ENCODE data around the gene OR4F15. TPM values are rescaled to one million over a fixed set of nuclear protein-coding genes. Genes with fewer than 3 reads are reported as not detected.

OR4F15 gene
- total and polyA plus RNA-seq, 2 donors (not counting 1 experiment from before 2014, with no cell fraction given) = not detected

DNA sequence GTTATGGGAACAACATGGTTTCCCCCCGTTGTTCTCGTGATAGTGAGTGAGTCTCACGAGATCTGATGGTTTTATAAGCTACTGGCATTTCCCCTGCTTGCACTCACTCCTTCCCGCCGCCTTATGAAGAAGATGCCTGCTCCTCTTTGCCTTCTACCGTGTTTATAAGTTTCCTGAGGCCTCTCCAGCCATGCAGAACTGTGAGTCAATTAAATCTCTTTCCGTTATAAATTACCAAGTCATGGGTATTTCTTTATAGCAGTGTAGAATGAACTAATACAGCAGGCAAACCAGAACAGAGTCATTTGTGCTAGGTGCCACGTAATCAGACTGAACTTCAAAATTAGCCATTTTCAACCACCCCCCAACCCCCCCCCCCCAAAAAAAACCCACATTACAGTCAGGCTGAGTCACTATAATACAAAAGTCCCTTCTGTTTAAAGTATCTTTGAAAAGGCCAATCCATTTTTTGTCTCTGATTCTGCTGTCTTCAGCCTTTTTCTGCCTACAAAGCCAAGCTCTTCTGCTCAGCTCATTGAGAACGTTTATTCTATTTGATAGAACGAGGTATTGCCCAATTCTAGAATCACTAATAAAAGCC is 4.6 kb upstream of the OR4F15 start:
- Histone ChIP-seq H3K4me1 (ENCODE audit: control insufficient read depth in 2 of 2, insufficient read depth in 2 of 2, low read length in 2 of 2) (no peaks in the 10 kb centered on the region), H3K4me3 (ENCODE audit: control extremely low read depth in 1 of 5, extremely low read depth in 1 of 5, insufficient read depth in 1 of 5, low read depth in 2 of 5, low read length in 4 of 5) (no peak overlapping the region), H2AFZ (ENCODE audit: insufficient read depth, low read depth, low read length, poor library complexity, severe bottlenecking) (no peak overlapping the region), H3K79me2 (ENCODE audit: control insufficient read depth, insufficient read depth, low read length) (no peaks in the 10 kb centered on the region), H3K27me3 (replicated peaks in 1 of 4; ENCODE audit: control extremely low read depth in 1 of 4, control insufficient read depth in 3 of 4, insufficient read depth in 4 of 4, low read length in 3 of 4) (peaks cover 0 to 3% (median 0%) of the 10 kb centered on the region in 4 experiments), H3K9ac (ENCODE audit: low read length) (no peak overlapping the region), H3K27ac (ENCODE audit: low read length in 2 of 2) (no peak overlapping the region), H3K36me3 (replicated peaks in 1 of 2; ENCODE audit: control extremely low read depth in 1 of 2, control insufficient read depth in 1 of 2, extremely low read depth in 1 of 2, insufficient read depth in 2 of 2, low read length in 1 of 2) (no peaks in the 10 kb centered on the region), H3K4me2 (replicated peaks; ENCODE audit: low read depth, low read length, poor library complexity, severe bottlenecking) (no peak overlapping the region), H3K9me3 (ENCODE audit: control extremely low read depth in 1 of 3, control insufficient read depth in 2 of 3, insufficient read depth in 1 of 3, low read length in 2 of 3) (no peaks in the 10 kb centered on the region), H4K20me1 (ENCODE audit: control insufficient read depth, insufficient read depth, low read length, poor library complexity, severe bottlenecking) (no peaks in the 10 kb centered on the region)
- ATAC-seq (ENCODE audit: low read depth) (no peak), DNase-seq (no peak)
- Mint-ChIP-seq H3K27me3 (peaks cover 32% of the 10 kb centered on the region), H3K4me3 (no peak overlapping the region), H3K9me3 (ENCODE audit: insufficient read depth) (no peaks in the 10 kb centered on the region), H3K27ac (no peak overlapping the region), H3K4me1 (no peaks in the 10 kb centered on the region)
- POLR2A ChIA-PET = no interaction called here
- CTCF ChIA-PET = no interaction called here
- no peak for TF ChIP-seq EZH2 (IDR thresholded peaks at IDR 0.05; ENCODE audit: borderline replicate concordance, insufficient read depth, low read depth, low read length, poor library complexity, severe bottlenecking)
- intact Hi-C loops (cut with micrococcal nuclease) = no loop called here
- 63% methylated on average over 5 of the region's 10 CpGs for WGBS (ENCODE audit: insufficient coverage)

DNA sequence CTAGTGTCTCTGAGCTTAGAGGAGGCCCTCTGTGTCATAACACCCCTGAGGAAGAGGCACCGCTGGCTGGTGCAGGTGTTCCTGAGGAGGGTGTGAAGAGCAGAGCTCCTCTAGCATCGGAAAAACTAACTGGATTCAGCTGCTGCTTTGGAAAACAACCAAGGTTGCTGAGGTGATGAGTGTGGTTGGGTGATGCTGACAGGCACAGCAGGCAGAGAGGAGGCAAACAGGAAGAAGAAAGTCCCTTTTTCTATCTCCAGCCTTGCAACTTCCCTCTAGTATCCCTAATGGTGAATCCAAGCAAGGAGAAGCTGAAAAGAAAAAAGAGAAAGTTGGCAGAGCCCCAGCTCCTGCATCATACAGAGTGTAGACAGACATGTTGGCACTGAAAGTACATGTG is 3.8 kb upstream of the OR4F15 start:
- ChIA-PET CTCF (no interaction called here), POLR2A (no interaction called here)
- DNase-seq (no peak), ATAC-seq (ENCODE audit: low read depth) (no peak)
- Histone ChIP-seq H2AFZ (ENCODE audit: insufficient read depth, low read depth, low read length, poor library complexity, severe bottlenecking) (no peak overlapping the region), H3K9me3 (ENCODE audit: control extremely low read depth in 1 of 3, control insufficient read depth in 2 of 3, insufficient read depth in 1 of 3, low read length in 2 of 3) (no peaks in the 10 kb centered on the region), H3K27ac (ENCODE audit: low read length in 2 of 2) (no peak overlapping the region), H3K36me3 (replicated peaks in 1 of 2; ENCODE audit: control extremely low read depth in 1 of 2, control insufficient read depth in 1 of 2, extremely low read depth in 1 of 2, insufficient read depth in 2 of 2, low read length in 1 of 2) (no peaks in the 10 kb centered on the region), H3K4me3 (ENCODE audit: control extremely low read depth in 1 of 5, extremely low read depth in 1 of 5, insufficient read depth in 1 of 5, low read depth in 2 of 5, low read length in 4 of 5) (no peak overlapping the region), H3K79me2 (ENCODE audit: control insufficient read depth, insufficient read depth, low read length) (no peaks in the 10 kb centered on the region), H3K9ac (ENCODE audit: low read length) (no peak overlapping the region), H3K4me2 (replicated peaks; ENCODE audit: low read depth, low read length, poor library complexity, severe bottlenecking) (no peak overlapping the region), H3K27me3 (replicated peaks in 1 of 4; ENCODE audit: control extremely low read depth in 1 of 4, control insufficient read depth in 3 of 4, insufficient read depth in 4 of 4, low read length in 3 of 4) (peaks cover 0 to 3% (median 0%) of the 10 kb centered on the region in 4 experiments), H3K4me1 (ENCODE audit: control insufficient read depth in 2 of 2, insufficient read depth in 2 of 2, low read length in 2 of 2) (no peaks in the 10 kb centered on the region), H4K20me1 (ENCODE audit: control insufficient read depth, insufficient read depth, low read length, poor library complexity, severe bottlenecking) (no peaks in the 10 kb centered on the region)
- Mint-ChIP-seq H3K27me3 (peaks cover 37% of the 10 kb centered on the region), H3K4me1 (no peaks in the 10 kb centered on the region), H3K9me3 (ENCODE audit: insufficient read depth) (no peaks in the 10 kb centered on the region), H3K4me3 (no peak overlapping the region), H3K27ac (no peak overlapping the region)
- 64% methylated on average over 2 of the region's 2 CpGs for WGBS (ENCODE audit: insufficient coverage)
- intact Hi-C loops (cut with micrococcal nuclease) = no loop called here
- TF ChIP-seq, protein P1, sequence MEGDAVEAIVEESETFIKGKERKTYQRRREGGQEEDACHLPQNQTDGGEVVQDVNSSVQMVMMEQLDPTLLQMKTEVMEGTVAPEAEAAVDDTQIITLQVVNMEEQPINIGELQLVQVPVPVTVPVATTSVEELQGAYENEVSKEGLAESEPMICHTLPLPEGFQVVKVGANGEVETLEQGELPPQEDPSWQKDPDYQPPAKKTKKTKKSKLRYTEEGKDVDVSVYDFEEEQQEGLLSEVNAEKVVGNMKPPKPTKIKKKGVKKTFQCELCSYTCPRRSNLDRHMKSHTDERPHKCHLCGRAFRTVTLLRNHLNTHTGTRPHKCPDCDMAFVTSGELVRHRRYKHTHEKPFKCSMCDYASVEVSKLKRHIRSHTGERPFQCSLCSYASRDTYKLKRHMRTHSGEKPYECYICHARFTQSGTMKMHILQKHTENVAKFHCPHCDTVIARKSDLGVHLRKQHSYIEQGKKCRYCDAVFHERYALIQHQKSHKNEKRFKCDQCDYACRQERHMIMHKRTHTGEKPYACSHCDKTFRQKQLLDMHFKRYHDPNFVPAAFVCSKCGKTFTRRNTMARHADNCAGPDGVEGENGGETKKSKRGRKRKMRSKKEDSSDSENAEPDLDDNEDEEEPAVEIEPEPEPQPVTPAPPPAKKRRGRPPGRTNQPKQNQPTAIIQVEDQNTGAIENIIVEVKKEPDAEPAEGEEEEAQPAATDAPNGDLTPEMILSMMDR (IDR thresholded peaks at IDR 0.05) = no peak
- no peak for TF ChIP-seq EZH2 (IDR thresholded peaks at IDR 0.05; ENCODE audit: borderline replicate concordance, insufficient read depth, low read depth, low read length, poor library complexity, severe bottlenecking)
